ENCODE measurements around the gene TBC1D13. TPM values are rescaled to one million over a fixed set of nuclear protein-coding genes. Genes with fewer than 3 reads are reported as not detected.

The TBC1D13 gene
- total and polyA plus RNA-seq, 2 of the 13 experiments (the other 11 are each of a cell fraction or from before 2014, with no cell fraction given), result 17.9 to 19.7 TPM

- Histone ChIP-seq H3K27me3 (ENCODE audit: control insufficient read depth in 1 of 2, insufficient read depth in 2 of 2, low read length in 2 of 2) (no peaks in the 10 kb centered on the region), H2AFZ (ENCODE audit: low read length) (no peak overlapping the region), H3K36me3 (replicated peaks in 1 of 2; ENCODE audit: control insufficient read depth in 1 of 2, insufficient read depth in 2 of 2, low read length in 2 of 2) (peaks cover 22 to 62% of the 10 kb centered on the region in 2 experiments), H3K4me1 (ENCODE audit: insufficient read depth, low read length) (peaks cover 35% of the 10 kb centered on the region), H3K4me2 (ENCODE audit: low read depth, low read length) (no peak overlapping the region), H3K9ac (ENCODE audit: insufficient read depth, low read depth, low read length) (no peak overlapping the region), H3K9me3 (ENCODE audit: low read length) (no peaks in the 10 kb centered on the region), H3K4me3 (replicated peaks in 1 of 3; ENCODE audit: insufficient read depth in 1 of 3, low read depth in 2 of 3, low read length in 3 of 3) (no peak overlapping the region), H3K79me2 (ENCODE audit: insufficient read depth, low read length) (peaks cover 10% of the 10 kb centered on the region), H3K27ac (ENCODE audit: extremely low read length, insufficient read depth, low read length) (no peak overlapping the region), H4K20me1 (ENCODE audit: insufficient read depth, low read length) (no peaks in the 10 kb centered on the region)
- intact Hi-C loops (cut with micrococcal nuclease; ENCODE audit: unreplicated experiment) (no loop called here), in situ Hi-C loops (cut with HindIII; ENCODE audit: extremely low pct_ligation_motif_present, low pct_unique_long_range_greater_than_20kb) (no loop called here)
- DNase-seq (ENCODE audit: low spot score), result no peak
- ChIA-PET CTCF (ENCODE audit: low intra/inter-chr PET ratio, low total read pairs) (no interaction called here), POLR2A (no interaction called here)
- ATAC-seq, result no peak
- no TSS peak for BruUV-seq (replicated peaks)
- WGBS (ENCODE audit: low lambda C conversion rate), result 97% methylated on average over 2 of the region's 7 CpGs
- FAIRE-seq, result no peak
- TF ChIP-seq SNAI1 (CRISPR knock-in tag; IDR thresholded peaks at IDR 0.05; ENCODE audit: borderline replicate concordance) (no peak), AGO2 (optimal IDR thresholded peaks at IDR 0.05; ENCODE audit: low read depth, low read length) (peak; percentile 32)
Measured at GRCh38 chr9:128824911-128825310, 37.9 kb downstream of the TBC1D13 start.

- Histone ChIP-seq H3K9ac (ENCODE audit: insufficient read depth, low read depth, low read length) (no peak overlapping the region), H3K4me2 (ENCODE audit: low read depth, low read length) (no peak overlapping the region), H3K27ac (ENCODE audit: extremely low read length, insufficient read depth, low read length) (no peak overlapping the region), H3K9me3 (ENCODE audit: low read length) (no peaks in the 10 kb centered on the region), H3K27me3 (ENCODE audit: control insufficient read depth in 1 of 2, insufficient read depth in 2 of 2, low read length in 2 of 2) (no peaks in the 10 kb centered on the region), H3K4me3 (replicated peaks in 1 of 3; ENCODE audit: insufficient read depth in 1 of 3, low read depth in 2 of 3, low read length in 3 of 3) (no peak overlapping the region), H3K79me2 (ENCODE audit: insufficient read depth, low read length) (peaks cover 10% of the 10 kb centered on the region), H3K4me1 (ENCODE audit: insufficient read depth, low read length) (peaks cover 31% of the 10 kb centered on the region), H4K20me1 (ENCODE audit: insufficient read depth, low read length) (no peaks in the 10 kb centered on the region), H3K36me3 (replicated peaks in 1 of 2; ENCODE audit: control insufficient read depth in 1 of 2, insufficient read depth in 2 of 2, low read length in 2 of 2) (peaks cover 22 to 56% of the 10 kb centered on the region in 2 experiments), H2AFZ (ENCODE audit: low read length) (no peak overlapping the region)
- FAIRE-seq (no peak), DNase-seq (ENCODE audit: low spot score) (no peak), ATAC-seq (peak; percentile 19)
- in situ Hi-C loops (cut with HindIII; ENCODE audit: extremely low pct_ligation_motif_present, low pct_unique_long_range_greater_than_20kb), result no loop called here
- intact Hi-C loops (cut with micrococcal nuclease; ENCODE audit: unreplicated experiment), result no loop called here
- ChIA-PET POLR2A (no interaction called here), CTCF (ENCODE audit: low intra/inter-chr PET ratio, low total read pairs) (no interaction called here)
- whole genome bisulfite sequencing (ENCODE audit: low lambda C conversion rate), result 97% methylated on average over 15 of the region's 22 CpGs
- no TSS peak for BruUV-seq (replicated peaks)
- TF ChIP-seq ZSCAN12 (CRISPR knock-in tag; IDR thresholded peaks at IDR 0.05) (no peak), MED8 (CRISPR knock-in tag; IDR thresholded peaks at IDR 0.05; ENCODE audit: insufficient replicate concordance) (no peak), MAFF (IDR thresholded peaks at IDR 0.05; ENCODE audit: low read depth, low read length) (no peak), ZNF282 (IDR thresholded peaks at IDR 0.05; ENCODE audit: partially characterized antibody) (no peak), BRF2 (CRISPR knock-in tag; IDR thresholded peaks at IDR 0.05) (no peak), ZSCAN31 (CRISPR knock-in tag; IDR thresholded peaks at IDR 0.05; ENCODE audit: low read depth) (no peak), MAFK (conservative IDR thresholded peaks at IDR 0.05 in 1 of 2, IDR thresholded peaks at IDR 0.05 in 1 of 2; ENCODE audit: low read length in 2 of 2) (peak; percentile 18 to 43; a peak in 1 of 4 replicates), SMC3 (IDR thresholded peaks at IDR 0.05; ENCODE audit: low read length) (peak; percentile 3; the same call in 1 of the 2 replicates), ZNF512 (CRISPR knock-in tag; IDR thresholded peaks at IDR 0.05) (no peak), CHD4 (IDR thresholded peaks at IDR 0.05; ENCODE audit: borderline replicate concordance, low read length) (no peak), ARNT (IDR thresholded peaks at IDR 0.05) (no peak), TCF12 (IDR thresholded peaks at IDR 0.05) (no peak), TCF12 (CRISPR knock-in tag; IDR thresholded peaks at IDR 0.05) (no peak), ZNF225 (CRISPR knock-in tag; IDR thresholded peaks at IDR 0.05) (no peak), REXO4 (CRISPR knock-in tag; IDR thresholded peaks at IDR 0.05; ENCODE audit: borderline replicate concordance) (no peak), JUN (CRISPR knock-in tag; IDR thresholded peaks at IDR 0.05) (no peak)
Measured at GRCh38 chr9:128825923-128826700, 39.1 kb downstream of the TBC1D13 start.
